ENCODE data around the gene CYFIP2. TPM values are rescaled to one million over a fixed set of nuclear protein-coding genes. Genes with fewer than 3 reads are reported as not detected.
A peak's percentile ranks its signal among the peaks of the same experiment; 100 is the strongest.

The CYFIP2 gene
- total and polyA plus RNA-seq, 2 donors from 2014 or later = 128 to 217 TPM

GRCh38 chr5:157327771-157328170 lies 61.8 kb downstream of the CYFIP2 start:
- no peaks in the 10 kb centered on the region for H3K27me3 ChIP-seq (ENCODE audit: control insufficient read depth, insufficient read depth, low read length)
- TF ChIP-seq, protein P1, sequence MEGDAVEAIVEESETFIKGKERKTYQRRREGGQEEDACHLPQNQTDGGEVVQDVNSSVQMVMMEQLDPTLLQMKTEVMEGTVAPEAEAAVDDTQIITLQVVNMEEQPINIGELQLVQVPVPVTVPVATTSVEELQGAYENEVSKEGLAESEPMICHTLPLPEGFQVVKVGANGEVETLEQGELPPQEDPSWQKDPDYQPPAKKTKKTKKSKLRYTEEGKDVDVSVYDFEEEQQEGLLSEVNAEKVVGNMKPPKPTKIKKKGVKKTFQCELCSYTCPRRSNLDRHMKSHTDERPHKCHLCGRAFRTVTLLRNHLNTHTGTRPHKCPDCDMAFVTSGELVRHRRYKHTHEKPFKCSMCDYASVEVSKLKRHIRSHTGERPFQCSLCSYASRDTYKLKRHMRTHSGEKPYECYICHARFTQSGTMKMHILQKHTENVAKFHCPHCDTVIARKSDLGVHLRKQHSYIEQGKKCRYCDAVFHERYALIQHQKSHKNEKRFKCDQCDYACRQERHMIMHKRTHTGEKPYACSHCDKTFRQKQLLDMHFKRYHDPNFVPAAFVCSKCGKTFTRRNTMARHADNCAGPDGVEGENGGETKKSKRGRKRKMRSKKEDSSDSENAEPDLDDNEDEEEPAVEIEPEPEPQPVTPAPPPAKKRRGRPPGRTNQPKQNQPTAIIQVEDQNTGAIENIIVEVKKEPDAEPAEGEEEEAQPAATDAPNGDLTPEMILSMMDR (IDR thresholded peaks at IDR 0.05; ENCODE audit: borderline replicate concordance, extremely low read depth, insufficient read depth) = no peak
- no peak for DNase-seq
- FAIRE-seq = no peak
- no peak overlapping the region for H3K9ac ChIP-seq (ENCODE audit: low read length in 3 of 3)
- H3K36me3 ChIP-seq (ENCODE audit: control insufficient read depth in 2 of 3, insufficient read depth in 3 of 3, low read length in 3 of 3) = peaks cover 0 to 70% (median 33%) of the 10 kb centered on the region in 3 donors
- peak overlapping the region in 1 of 2 donors; percentile 18 for H3K27ac ChIP-seq (ENCODE audit: low read depth in 2 of 2, low read length in 2 of 2)
- H3K9me3 ChIP-seq (ENCODE audit: control insufficient read depth in 2 of 3, insufficient read depth in 1 of 3, low read length in 3 of 3) = no peaks in the 10 kb centered on the region
- peaks cover 0 to 25% (median 16%) of the 10 kb centered on the region in 3 donors for H3K4me1 ChIP-seq (ENCODE audit: control insufficient read depth in 2 of 3, insufficient read depth in 2 of 3, low read depth in 1 of 3, low read length in 3 of 3)
- intact Hi-C loops (cut with DNase I) = no loop called here
- no peak overlapping the region for H3K4me3 ChIP-seq (ENCODE audit: low read length in 3 of 3)

DNA sequence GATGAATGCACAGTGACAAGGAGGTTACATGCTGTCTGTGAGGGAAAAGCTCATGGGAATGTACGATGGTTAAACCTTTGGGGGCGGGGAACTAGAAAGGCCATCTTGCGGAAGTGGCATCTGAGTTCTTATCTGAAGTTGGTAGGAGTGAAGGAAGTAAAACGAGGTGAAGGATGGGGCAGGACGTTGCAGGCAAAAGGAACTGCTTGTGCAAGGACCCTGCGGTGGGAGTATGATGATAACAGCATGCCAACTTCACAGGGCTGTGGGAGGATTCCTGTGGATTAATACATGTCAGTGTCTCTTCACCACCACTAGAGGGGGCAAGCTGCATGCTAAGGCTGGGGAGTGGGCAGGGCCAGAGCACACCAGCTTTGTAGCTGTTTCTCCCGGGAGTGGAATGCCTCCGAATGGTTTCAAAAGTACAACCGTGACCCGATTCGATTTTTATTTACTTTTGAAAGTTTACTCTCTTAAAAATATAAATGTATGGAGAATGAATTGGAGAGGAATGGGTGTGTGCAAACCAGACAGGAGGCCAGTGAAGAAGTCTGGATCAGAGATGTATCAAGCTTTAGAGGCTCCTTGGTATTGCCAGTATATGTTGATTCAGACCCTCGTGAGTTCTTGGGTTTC lies 62.5 kb downstream of the CYFIP2 start:
- Histone ChIP-seq H3K4me1 (ENCODE audit: control insufficient read depth in 2 of 3, insufficient read depth in 2 of 3, low read depth in 1 of 3, low read length in 3 of 3) (peaks cover 0 to 25% (median 16%) of the 10 kb centered on the region in 3 donors), H3K4me3 (ENCODE audit: low read length in 3 of 3) (peak overlapping the region in 1 of 3 donors; percentile 23), H3K27me3 (ENCODE audit: control insufficient read depth, insufficient read depth, low read length) (no peaks in the 10 kb centered on the region), H3K9ac (ENCODE audit: low read length in 3 of 3) (peak overlapping the region in 1 of 3 donors; percentile 32), H3K9me3 (ENCODE audit: control insufficient read depth in 2 of 3, insufficient read depth in 1 of 3, low read length in 3 of 3) (no peaks in the 10 kb centered on the region), H3K27ac (ENCODE audit: low read depth in 2 of 2, low read length in 2 of 2) (no peak overlapping the region), H3K36me3 (ENCODE audit: control insufficient read depth in 2 of 3, insufficient read depth in 3 of 3, low read length in 3 of 3) (peaks cover 0 to 69% (median 29%) of the 10 kb centered on the region in 3 donors)
- DNase-seq (peak; percentile 69 to 91 (median 78)), FAIRE-seq (peak; percentile 74)
- intact Hi-C loops (cut with DNase I) = no loop called here
- TF ChIP-seq, protein P1 (IDR thresholded peaks at IDR 0.05; ENCODE audit: borderline replicate concordance, extremely low read depth, insufficient read depth) = peak; percentile 85

- H3K36me3 ChIP-seq (ENCODE audit: control insufficient read depth in 2 of 3, insufficient read depth in 3 of 3, low read length in 3 of 3) = peaks cover 2 to 63% (median 22%) of the 10 kb centered on the region in 3 donors
- DNase-seq (no peak), FAIRE-seq (no peak)
- H3K4me1 ChIP-seq (ENCODE audit: control insufficient read depth in 2 of 3, insufficient read depth in 2 of 3, low read depth in 1 of 3, low read length in 3 of 3) = peaks cover 0 to 8% (median 7%) of the 10 kb centered on the region in 3 donors
- no peak overlapping the region for H3K9ac ChIP-seq (ENCODE audit: low read length in 3 of 3)
- H3K27me3 ChIP-seq (ENCODE audit: control insufficient read depth, insufficient read depth, low read length) = no peaks in the 10 kb centered on the region
- intact Hi-C loops (cut with DNase I) = no loop called here
- H3K4me3 ChIP-seq (ENCODE audit: low read length in 3 of 3) = no peak overlapping the region
- no peaks in the 10 kb centered on the region for H3K9me3 ChIP-seq (ENCODE audit: control insufficient read depth in 2 of 3, insufficient read depth in 1 of 3, low read length in 3 of 3)
- H3K27ac ChIP-seq (ENCODE audit: low read depth in 2 of 2, low read length in 2 of 2) = no peak overlapping the region
- TF ChIP-seq, protein P1 (IDR thresholded peaks at IDR 0.05; ENCODE audit: borderline replicate concordance, extremely low read depth, insufficient read depth) = no peak
Observed at GRCh38 chr5:157331807-157332206, 65.9 kb downstream of the CYFIP2 start.

Measured in kidney (tissue), 14 donors.